GM18909 (cell line): Measurements from ENCODE around the gene PNPLA8.

Experiments used
- ATAC-seq: cut with Tn5 transposase; IDR thresholded peaks from one replicate; pipeline ENCODE4 v1.9.1; 2021; ENCODE audit warnings: mild to moderate bottlenecking; ENCODE audit not compliant: unreplicated experiment, poor library complexity

The PNPLA8 gene

DNA sequence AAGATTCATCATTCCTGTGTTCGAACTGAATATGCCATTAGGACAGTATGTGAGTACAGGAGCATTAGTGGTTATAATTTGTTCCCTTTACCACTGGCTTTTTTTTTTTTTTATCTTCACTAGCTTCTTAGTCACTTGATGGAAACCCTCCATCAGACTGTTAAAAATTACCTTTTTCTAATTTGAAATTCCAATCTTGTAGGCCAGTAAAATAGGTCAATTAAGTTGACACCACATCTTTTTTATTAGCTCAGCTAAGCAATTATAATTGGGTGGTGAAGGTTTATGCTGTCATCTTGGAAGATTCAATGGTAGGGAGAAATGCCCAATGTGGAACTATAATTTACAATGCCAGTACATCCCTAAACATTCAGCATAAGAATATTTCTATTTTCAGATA is 75.8 kb downstream of the PNPLA8 start:
- no peak for ATAC-seq

DNA sequence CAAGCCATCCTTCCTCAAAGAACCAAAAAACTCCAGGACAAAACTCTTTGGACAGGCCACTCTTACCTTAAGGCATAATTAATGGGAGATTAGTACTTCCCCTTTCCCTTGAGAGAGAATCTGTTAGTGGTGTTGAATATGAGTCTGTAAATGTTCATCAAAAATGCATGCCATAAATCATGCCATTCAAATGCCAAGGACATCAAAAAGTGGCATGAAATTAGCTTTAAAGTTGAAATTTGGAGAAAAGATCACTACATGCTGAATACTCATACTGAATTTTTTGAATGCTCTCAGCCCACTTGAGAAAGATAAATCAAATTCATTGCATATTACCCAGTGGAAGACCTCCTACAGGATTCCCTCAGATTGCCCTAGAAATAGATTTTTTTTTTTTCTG is 76.4 kb downstream of the PNPLA8 start:
- ATAC-seq, result no peak

DNA sequence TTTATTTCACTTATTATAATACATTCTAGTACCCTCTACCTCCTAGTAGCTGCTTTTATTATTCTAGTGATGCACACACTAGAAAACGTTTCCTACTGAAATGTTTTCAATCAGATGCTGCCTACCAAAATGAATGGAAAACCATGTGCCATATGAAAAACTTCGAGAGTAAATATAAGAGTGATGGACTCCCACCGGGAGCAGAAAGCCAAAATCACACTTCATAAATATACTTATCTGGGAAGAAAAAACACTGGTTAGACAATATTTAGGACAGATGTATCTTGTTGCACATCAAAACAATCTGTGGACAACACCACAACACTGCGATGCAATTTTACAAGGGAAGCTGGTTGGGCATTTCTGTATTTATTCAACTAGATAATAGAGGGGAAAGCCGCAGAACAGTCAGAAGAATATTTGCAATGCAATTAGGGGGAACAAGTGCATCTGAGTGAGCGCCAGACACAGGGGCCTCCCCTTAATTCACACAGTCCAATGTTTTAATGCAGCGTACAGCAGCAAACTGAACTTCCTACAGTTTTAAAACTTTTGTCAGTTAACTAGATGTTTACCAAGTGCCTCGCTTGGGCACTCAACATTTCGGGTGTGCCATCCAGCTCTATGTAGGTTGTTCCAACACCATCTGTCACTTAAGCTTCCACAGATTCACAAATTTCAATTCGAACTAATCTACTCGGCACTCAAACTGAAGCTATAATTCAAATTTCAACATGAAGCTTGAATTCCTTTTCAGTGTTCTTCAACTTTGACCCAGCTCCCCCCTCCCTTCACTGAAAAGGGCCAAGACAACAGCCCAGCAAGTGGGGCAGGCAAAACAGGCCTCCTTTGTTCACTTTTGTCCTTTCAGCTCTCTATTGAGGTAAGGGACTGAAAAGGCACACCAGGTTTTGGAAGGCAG is 77.1 kb downstream of the PNPLA8 start:
- no peak for ATAC-seq

DNA sequence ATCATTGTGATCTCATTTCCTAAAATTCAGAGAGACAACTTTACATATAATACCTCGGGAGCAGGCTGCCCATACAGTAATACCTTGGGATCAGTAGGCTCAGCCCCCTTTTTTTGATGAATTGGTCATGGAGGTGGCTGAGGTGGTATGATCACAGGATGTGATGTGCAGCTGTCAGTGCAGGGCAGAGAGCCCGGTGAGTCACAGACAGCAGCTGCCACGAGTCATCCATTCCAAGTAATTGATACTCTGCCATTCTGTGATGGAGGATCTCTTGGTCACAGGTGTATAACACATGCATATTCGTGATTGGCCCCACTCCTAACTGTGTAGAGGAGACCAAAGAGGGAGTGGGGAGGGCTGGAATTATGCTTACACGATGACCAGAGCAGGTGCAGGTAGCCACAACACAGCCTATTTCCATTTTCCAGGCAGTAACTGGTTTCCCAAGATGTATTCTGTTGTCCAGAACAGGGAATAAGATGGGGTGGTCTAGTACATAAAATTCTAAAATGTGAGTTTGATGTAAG is 83.8 kb downstream of the PNPLA8 start:
- no peak for ATAC-seq

DNA sequence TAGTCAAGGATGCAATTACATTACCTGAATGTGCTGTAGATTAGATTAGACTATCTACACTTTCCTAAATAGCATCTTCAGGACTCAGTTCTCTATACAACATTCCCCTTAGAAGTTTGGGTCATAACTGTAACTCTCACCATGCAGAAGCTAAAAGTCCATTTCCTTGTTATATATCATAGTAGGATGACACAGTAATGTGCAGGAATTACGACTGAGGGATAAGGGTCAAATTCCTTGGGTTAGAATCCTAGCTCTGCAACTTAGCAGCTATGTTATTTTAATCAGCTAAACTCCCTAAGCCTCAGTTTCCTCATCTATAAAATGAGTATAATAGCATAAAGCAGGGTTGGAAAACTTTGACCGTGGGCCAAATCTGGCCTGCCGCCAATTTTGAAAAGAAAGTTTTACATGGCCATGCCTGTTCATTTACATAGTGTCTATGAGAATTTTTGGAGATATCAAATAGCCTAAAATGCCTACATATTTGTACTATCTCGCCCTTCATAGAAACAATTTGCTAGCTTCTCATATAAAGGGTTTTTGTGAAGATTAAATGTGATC is 84.5 kb downstream of the PNPLA8 start:
- ATAC-seq, result no peak

DNA sequence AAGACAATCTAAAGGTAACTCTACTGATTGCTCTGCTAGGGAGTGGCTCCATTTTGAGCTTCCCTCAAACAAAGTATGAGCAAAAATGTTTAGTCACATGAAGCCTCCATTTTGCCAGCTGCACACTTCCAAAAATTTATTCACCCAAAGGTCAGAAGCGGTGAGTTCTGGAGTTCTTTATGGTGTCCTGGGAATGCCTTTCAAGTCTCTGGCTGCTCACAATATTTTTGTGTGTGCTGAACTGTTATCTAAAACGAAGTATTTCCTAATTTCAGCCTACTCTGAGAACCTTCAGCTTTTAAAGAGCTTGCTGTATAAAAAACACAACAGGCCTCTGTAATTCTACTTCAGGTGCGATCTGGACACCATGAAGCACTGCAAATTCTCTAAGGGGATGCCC is 85.3 kb downstream of the PNPLA8 start:
- no peak for ATAC-seq

DNA sequence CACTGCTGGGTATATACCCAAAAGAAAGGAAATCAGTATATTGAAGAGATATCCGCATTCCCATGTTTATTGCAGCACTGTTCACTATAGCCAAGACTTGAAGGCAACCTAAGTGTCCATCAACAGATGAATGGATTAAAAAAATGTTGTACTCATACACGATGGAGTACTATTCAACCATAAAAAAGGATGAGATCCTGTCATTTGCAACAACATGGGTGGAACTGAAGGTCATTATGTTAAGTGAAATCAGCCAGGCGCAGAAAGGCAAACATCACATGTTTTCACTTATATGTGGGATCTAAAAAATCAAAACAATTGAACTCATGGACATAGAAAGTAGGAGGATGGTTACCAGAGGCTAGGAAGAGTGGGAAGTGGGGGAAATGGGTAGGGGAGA is 89.0 kb downstream of the PNPLA8 start:
- ATAC-seq, result no peak

DNA sequence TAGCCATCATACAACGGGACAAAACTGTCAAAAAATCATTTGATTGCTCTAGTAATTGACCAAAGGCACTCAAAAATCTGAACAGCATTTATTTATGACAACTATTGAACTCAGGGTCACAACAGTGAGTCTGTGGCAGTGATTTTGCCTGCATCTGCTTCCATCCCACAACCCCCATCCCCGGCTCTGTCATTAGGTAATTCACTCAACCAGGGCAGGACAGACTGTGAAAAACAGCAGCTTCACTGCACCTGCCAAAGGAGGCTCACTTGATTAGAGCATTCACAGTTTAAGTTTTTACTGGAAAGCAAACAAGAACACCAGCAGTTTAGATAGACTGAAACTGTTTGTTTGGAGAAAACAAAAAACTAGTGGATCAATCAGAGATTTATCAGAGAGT is 91.9 kb downstream of the PNPLA8 start:
- ATAC-seq, result no peak

DNA sequence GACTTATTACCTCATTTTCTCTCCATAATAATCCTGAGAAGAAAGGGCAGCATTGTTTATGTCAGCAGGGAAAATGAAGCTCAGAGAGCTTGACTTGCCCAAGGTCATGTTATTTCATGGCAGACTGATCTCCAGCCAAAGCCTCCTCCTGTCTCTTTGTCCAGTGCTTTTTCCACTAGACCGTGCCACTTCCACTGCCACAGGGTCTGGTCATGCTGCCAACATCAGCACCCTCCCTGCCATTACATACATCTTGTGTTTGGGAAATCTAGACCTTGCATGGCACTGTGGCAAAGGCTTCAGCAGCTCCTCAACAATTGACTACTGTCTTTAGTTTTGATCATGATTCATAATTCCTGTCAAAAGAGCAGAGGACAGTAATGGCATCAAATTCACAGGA is 94.8 kb downstream of the PNPLA8 start:
- ATAC-seq, result no peak

DNA sequence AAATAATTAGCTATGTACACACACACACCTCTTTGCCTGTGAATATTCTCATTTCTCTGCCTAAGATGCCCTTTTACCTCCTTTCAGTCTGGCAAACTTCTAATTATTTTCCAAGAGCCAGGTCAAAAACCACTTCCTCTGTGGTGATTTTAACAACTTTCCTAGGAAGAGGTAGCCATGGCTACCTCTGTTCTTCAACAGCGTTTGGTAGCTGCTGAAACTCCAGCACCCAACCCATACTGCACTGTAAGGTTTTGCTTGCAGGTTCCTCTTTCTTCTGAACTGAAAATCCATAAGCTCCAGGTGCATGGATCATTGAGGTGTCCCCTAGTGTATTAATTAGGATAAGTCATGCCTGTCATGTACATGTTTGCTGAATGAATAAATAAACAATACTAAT is 95.3 kb downstream of the PNPLA8 start:
- ATAC-seq, result no peak

DNA sequence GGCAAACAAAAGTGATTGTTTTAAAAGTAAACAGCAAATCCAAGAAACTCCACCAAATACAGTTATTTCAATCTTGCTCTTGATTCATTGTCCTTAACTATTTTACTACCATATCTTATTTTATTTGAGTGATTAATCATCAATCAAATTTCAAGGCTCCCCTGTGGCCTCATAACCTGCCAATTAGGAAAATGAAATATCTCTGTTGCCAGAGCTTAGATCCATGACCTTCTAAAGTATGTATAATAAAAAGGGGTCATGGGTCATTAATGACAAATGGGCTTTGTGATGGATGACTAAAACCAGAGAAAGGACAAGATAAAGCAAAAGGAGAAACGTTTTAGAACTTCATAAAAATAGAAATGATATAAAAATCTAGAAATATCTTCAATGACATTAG is 98.2 kb downstream of the PNPLA8 start:
- no peak for ATAC-seq

DNA sequence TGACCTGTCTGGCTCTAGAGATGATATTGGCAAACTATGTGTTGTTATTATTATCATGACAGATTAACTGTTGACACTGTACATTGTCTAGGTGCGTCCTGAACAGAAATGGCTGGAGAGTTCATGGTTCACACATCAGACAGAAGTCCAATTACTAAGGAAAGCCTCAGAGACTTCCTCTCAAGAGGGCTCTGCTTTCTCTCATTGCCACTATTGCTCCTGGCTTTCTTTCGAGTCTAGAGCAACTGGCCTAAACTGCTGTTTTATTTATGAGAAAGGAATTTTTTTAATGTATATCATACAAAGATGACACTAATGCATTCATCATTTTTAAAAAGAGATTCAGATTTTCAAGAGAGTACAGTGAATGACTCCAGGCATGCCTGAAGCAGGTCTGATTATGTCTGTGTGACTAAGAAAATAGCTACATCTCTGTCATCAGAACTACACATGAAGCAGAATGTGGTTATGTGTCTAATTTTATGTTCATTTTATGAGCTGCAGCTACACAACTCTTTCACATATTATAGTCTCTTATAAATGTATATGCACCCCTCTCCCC is 100.1 kb downstream of the PNPLA8 start:
- no peak for ATAC-seq

DNA sequence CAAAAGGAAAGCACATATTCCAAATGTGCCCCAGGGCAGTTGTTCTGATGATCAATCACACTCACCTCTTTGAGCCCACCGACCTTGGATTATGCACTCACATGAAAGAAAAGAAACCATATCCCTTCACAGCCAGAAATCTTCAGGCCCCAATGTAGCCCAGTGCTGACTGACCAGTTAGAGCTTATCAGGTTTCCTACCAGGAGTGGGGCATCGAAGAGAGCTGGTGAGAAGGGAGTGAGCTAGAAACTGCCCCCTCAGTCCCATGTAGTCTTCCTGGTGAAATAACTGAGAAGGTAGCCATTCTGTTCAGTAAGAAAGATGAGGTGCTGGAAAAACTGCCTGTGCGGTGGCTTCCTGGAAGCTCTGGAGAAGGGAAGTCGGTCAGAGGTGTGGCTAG is 101.9 kb downstream of the PNPLA8 start:
- no peak for ATAC-seq

DNA sequence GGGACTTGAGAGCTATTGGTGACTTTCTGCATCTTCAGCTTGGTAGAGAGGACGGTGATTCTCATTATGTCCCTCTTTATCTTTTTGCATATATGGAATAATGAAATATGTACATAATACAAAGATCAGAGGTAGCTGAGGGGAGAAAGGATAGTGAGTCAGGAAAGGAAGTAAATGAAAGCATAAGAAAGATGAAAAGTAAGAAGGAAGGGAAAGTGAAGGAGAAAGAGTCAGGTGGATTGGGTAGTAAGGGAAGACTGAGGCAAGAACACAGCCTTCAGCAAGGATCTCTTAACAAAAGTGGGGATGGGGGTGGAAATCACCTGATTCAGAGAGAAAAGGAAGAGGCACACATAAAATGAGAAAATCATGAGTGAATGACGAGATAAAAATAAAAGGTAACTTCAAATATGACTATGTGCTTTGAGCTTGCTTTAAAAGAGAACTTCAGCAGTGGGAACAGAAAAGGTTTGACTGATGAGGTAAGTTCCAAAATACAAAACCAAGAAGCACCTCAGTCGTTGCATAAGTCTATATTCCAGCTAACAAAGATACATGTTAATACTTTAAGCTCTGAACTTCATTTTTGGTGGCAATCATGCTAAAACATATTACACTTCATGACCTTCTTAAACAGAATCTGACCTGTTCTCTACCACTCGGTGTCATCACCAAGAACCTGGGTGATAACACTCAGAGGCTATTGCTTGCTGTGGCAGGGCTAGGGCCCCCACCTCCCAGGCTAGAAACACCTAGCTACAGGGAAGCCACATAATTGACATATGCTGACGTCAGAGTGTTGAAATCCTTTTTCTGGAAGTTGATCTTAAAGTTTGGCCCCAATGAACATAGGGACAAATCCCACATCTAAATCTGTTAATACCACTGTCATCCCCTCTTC is 102.6 kb downstream of the PNPLA8 start:
- ATAC-seq, result no peak

DNA sequence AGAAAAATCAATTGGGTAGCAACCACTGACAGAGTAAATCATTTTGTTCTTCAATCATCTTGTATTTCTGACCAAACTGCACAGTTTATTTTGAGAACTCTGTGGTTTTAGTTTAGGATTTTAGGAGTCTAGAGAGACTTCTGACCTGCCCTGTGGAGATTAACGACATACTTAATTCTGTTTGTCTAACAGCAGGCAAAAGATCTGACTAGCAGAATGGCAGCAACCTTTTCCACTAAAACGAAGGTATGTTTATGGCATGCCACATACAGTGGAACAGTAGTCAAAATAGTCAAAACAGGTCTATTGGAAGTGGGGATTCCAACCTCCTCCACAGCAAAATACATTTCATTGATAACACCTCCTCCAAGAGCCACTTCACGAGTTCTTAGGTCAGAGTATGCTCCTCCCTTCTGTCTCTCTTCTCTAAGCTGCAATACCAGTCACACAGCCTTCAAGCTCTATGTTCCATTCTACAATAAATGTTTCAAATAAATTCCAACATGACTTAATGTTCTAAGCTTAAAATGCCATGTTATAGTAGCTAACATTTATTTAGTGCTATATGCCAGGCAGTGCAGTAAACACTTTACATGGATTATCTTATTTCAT is 104.1 kb downstream of the PNPLA8 start:
- no peak for ATAC-seq
